B cell (primary cell): ENCODE measurements around the gene MYORG. TPM values are rescaled to one million over a fixed set of nuclear protein-coding genes. Genes with fewer than 3 reads are reported as not detected.

Experiments
- ATAC-seq: fragments of 200-7000 bp; cut with Tn5 transposase; one replicate; pipeline ENCODE4 v1.10.0; 2021; ENCODE audit warnings: low read depth, mild to moderate bottlenecking, moderate number of reproducible peaks, moderate library complexity
- CTCF ChIA-PET: fragments of 350-600 bp; sonication (Branson Sonifier 250); formaldehyde crosslinking; loops from one replicate; lab custom pipeline; 2021; ENCODE audit warnings: antibody characterized with exemption, inconsistent platforms; lab: Charles Lee
- POLR2A ChIA-PET: fragments of 350-600 bp; sonication (Branson Sonifier 250); formaldehyde crosslinking; loops from one replicate; lab custom pipeline; 2021; ENCODE audit warnings: antibody characterized with exemption; lab: Charles Lee
- DNase-seq: peaks from one replicate; pipeline ENCODE4 v3.0.0; 2013
- H2AFZ ChIP-seq: 2 replicates; pipeline ENCODE4 v1.6.1; 2012; ENCODE audit warnings: mild to moderate bottlenecking, low read depth, low read length; ENCODE audit not compliant: insufficient read depth, poor library complexity, severe bottlenecking
- H3K27ac ChIP-seq, 2 donors: 1 replicate in 1 of 2; 2 replicates in 1 of 2; pipeline ENCODE4 v1.5.1; 2012 to 2013; ENCODE audit warnings: low read length in 2 of 2, mild to moderate bottlenecking in 2 of 2, moderate library complexity in 1 of 2
- H3K27me3 ChIP-seq, 4 experiments: fragments of 200-600 bp in 1 of 4; sonication (generic) in 1 of 4; replicated peaks in 1 of 4; 1 replicate in 2 of 4; 2 replicates in 2 of 4; pipeline versions ENCODE4 v1.6.1 to v1.7.0; 2013 to 2016; ENCODE audit warnings: low read length in 3 of 4, mild to moderate bottlenecking in 2 of 4, mixed read lengths in 1 of 4, moderate library complexity in 1 of 4; ENCODE audit not compliant: insufficient read depth in 4 of 4, control insufficient read depth in 3 of 4; ENCODE audit errors: control extremely low read depth in 1 of 4
- H3K36me3 ChIP-seq, 2 experiments: replicated peaks in 1 of 2; 1 replicate in 1 of 2; 2 replicates in 1 of 2; pipeline versions ENCODE4 v1.6.1 to v1.7.1; 2013; ENCODE audit warnings: low read length in 1 of 2; ENCODE audit not compliant: insufficient read depth in 2 of 2, control insufficient read depth in 1 of 2; ENCODE audit errors: control extremely low read depth in 1 of 2, extremely low read depth in 1 of 2
- H3K4me1 ChIP-seq, 2 donors: fragments of 200-600 bp in 1 of 2; sonication (generic) in 1 of 2; 1 replicate in 1 of 2; 2 replicates in 1 of 2; pipeline versions ENCODE4 v1.5.1 to v1.6.1; 2013 to 2017; ENCODE audit warnings: low read length in 2 of 2; ENCODE audit not compliant: control insufficient read depth in 2 of 2, insufficient read depth in 2 of 2
- H3K4me2 ChIP-seq: replicated peaks from 2 replicates; pipeline ENCODE3; 2012; ENCODE audit warnings: mild to moderate bottlenecking, low read depth, low read length; ENCODE audit not compliant: poor library complexity, severe bottlenecking
- H3K4me3 ChIP-seq, 5 experiments: fragments of 200-600 bp in 1 of 5; sonication (generic) in 1 of 5; 1 replicate in 3 of 5; 2 replicates in 2 of 5; pipeline versions ENCODE4 v1.5.1 to v1.7.0; 2011 to 2016; ENCODE audit warnings: low read length in 4 of 5, mild to moderate bottlenecking in 4 of 5, low read depth in 2 of 5, control low read depth in 1 of 5, moderate library complexity in 1 of 5; ENCODE audit not compliant: insufficient read depth in 1 of 5; ENCODE audit errors: control extremely low read depth in 1 of 5, extremely low read depth in 1 of 5
- H3K79me2 ChIP-seq: fragments of 200-600 bp; sonication (generic); one replicate; pipeline ENCODE4 v1.6.0; 2016; ENCODE audit warnings: low read length; ENCODE audit not compliant: control insufficient read depth, insufficient read depth
- H3K9ac ChIP-seq: fragments of 200-600 bp; sonication (generic); 2 replicates; pipeline ENCODE4 v1.6.1; 2017; ENCODE audit warnings: mild to moderate bottlenecking, low read length, moderate library complexity
- H3K9me3 ChIP-seq, 3 donors: one replicate each; pipeline versions ENCODE4 v1.6.1 to v1.7.1; 2013; ENCODE audit warnings: low read length in 2 of 3; ENCODE audit not compliant: control insufficient read depth in 2 of 3, insufficient read depth in 1 of 3; ENCODE audit errors: control extremely low read depth in 1 of 3
- H4K20me1 ChIP-seq: 2 replicates; pipeline ENCODE4 v1.6.0; 2012; ENCODE audit warnings: mild to moderate bottlenecking, low read length; ENCODE audit not compliant: insufficient read depth, control insufficient read depth, poor library complexity, severe bottlenecking
- H3K27ac Mint-ChIP-seq: one replicate; pipeline ENCODE4 v1.8.0; 2021; ENCODE audit warnings: mixed read lengths
- H3K27me3 Mint-ChIP-seq: one replicate; pipeline ENCODE4 v1.8.0; 2021; ENCODE audit warnings: mixed read lengths
- H3K4me1 Mint-ChIP-seq: one replicate; pipeline ENCODE4 v1.8.0; 2021; ENCODE audit warnings: mixed read lengths
- H3K4me3 Mint-ChIP-seq: one replicate; pipeline ENCODE4 v1.8.0; 2021; ENCODE audit warnings: mixed read lengths
- H3K9me3 Mint-ChIP-seq: one replicate; pipeline ENCODE4 v1.8.0; 2022; ENCODE audit warnings: mixed read lengths; ENCODE audit not compliant: insufficient read depth
- CTCF ChIP-seq: fragments of 200-600 bp; IDR thresholded peaks from one replicate; pipeline ENCODE4 v1.8.0; 2022; ENCODE audit warnings: antibody characterized with exemption, mild to moderate bottlenecking
- EZH2 ChIP-seq: IDR thresholded peaks from 2 replicates; pipeline ENCODE4 v1.6.1; 2012; ENCODE audit warnings: borderline replicate concordance, low read depth, mild to moderate bottlenecking, moderate library complexity, low read length; ENCODE audit not compliant: insufficient read depth, poor library complexity, severe bottlenecking
- WGBS: methylation state at CpG from one replicate; pipeline ENCODE4 v1.1.5; 2013; ENCODE audit warnings: missing lambda C conversion rate; ENCODE audit not compliant: insufficient coverage; 5-methylcytosine and 5-hydroxymethylcytosine counted together
- intact Hi-C: fragments of 100-400 bp; cut with micrococcal nuclease; formaldehyde crosslinking; loops from one replicate; pipeline ENCODE4 v1.10.0; 2022
- polyA plus RNA-seq: library from polyadenylated mRNA; depleted of rRNA; stranded (reverse); fragments of >200 nt; gene quantifications from 2 replicates; pipeline ENCODE4 v1.2.3, GENCODE V29; 2012
- total RNA-seq, 2 donors: library from RNA; stranded (reverse); fragments of 120-200 nt in 1 of 2; gene quantifications; 1 replicate in 1 of 2; 2 replicates in 1 of 2; pipeline versions ENCODE4 v1.2.3 to v1.2.4, GENCODE V29; 2013 to 2022

MYORG gene
- total and polyA plus RNA-seq, 2 donors (not counting 1 experiment from before 2014, with no cell fraction given) = 0.27 to 0.37 TPM

GRCh38 chr9:34385561-34386230, 9.0 kb upstream of the MYORG start:
- Histone ChIP-seq H3K9me3 (peaks cover 0 to 6% (median 0%) of the 10 kb centered on the region in 3 donors), H4K20me1 (no peaks in the 10 kb centered on the region), H3K4me3 (no peak overlapping the region), H3K27me3 (peaks cover 0 to 13% (median 2%) of the 10 kb centered on the region in 4 experiments), H3K4me2 (no peak overlapping the region), H3K79me2 (no peaks in the 10 kb centered on the region), H3K36me3 (no peaks in the 10 kb centered on the region), H3K4me1 (peaks cover 6 to 8% of the 10 kb centered on the region in 2 donors), H3K9ac (no peak overlapping the region), H3K27ac (no peak overlapping the region), H2AFZ (no peak overlapping the region)
- WGBS = 93% methylated on average over 3 of the region's 6 CpGs
- TF ChIP-seq EZH2 (no peak), CTCF (no peak)
- intact Hi-C loops = no loop called here
- ChIA-PET CTCF (interaction anchor here (0.6 to 1.0 kb wide), 2 partner anchors 9 to 517 kb away, joined by 3 read pairs; partner anchors contain the start of gene MYORG), POLR2A (no interaction called here)
- DNase-seq (no peak), ATAC-seq (no peak)
- H3K27me3 Mint-ChIP-seq = peaks cover 3% of the 10 kb centered on the region
- peaks cover 14% of the 10 kb centered on the region for H3K4me1 Mint-ChIP-seq
- no peaks in the 10 kb centered on the region for H3K9me3 Mint-ChIP-seq
- no peak overlapping the region for H3K4me3 Mint-ChIP-seq
- H3K27ac Mint-ChIP-seq = no peak overlapping the region
